ENCODE results near the gene SLC35E4. TPM values are rescaled to one million over a fixed set of nuclear protein-coding genes. Genes with fewer than 3 reads are reported as not detected.
A peak's percentile ranks its signal among the peaks of the same experiment; 100 is the strongest.
"Not testable (repeated sequence)": the region's sequence is repeated elsewhere in the genome, so short reads cannot be mapped to it uniquely, and the experiment has no call there.

The SLC35E4 gene
- polyA plus RNA-seq, 3 donors from 2014 or later: 1.4 to 2.7 (median 2.7) TPM

DNA sequence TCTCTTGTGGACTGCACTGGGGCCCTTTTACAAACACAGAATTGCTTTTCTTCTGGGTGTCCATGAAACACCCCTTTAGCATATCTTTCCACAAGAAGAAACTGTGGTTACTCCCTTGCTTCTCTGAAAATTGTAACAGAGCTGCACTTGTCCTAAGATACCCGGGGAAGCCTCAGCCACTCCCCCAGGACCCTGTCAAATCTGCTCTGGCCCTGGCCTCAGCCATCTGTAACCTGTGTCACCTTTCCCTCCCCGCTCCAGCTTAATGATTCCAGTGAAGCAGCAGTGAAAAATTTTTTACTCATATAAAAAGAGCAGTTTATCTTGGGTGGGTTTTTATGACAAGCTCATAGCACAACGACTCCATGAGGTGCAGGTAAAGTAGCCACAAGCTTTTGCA lies 35.5 kb downstream of the SLC35E4 start:
- no peak for DNase-seq
- Mint-ChIP-seq H3K36me3 (no peaks in the 10 kb centered on the region), H3K27me3 (ENCODE audit: low read depth in 3 of 3) (peaks cover 9 to 14% (median 13%) of the 10 kb centered on the region in 3 donors), H3K9me3 (no peaks in the 10 kb centered on the region), H3K27ac (peak overlapping the region in 3 of 6 donors; percentile 35 to 62 (median 61)), H3K4me3 (no peak overlapping the region), H3K4me1 (peaks cover 19 to 24% of the 10 kb centered on the region in 2 donors)

DNA sequence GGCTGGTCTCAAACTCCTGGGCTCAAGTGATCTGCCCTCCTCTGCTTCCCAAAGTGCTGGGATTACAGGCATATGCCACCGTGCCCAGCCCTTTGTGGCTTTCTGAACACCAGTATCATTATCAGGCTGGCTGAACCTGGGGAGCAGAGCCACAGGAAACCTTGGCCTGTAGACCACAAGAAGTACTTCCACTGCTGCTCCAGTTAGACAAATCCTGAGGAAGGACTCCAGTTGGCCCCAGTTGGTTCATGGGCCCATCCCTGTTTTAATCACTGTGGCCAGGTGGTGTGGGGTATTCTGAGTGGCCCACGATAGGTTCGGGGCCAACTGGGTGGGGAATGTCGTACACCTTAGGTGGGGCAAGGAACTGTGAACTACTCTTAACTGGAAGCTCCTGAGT lies 37.6 kb downstream of the SLC35E4 start:
- no peaks in the 10 kb centered on the region for H3K9me3 Mint-ChIP-seq
- H3K4me1 Mint-ChIP-seq: peaks cover 5 to 6% of the 10 kb centered on the region in 2 donors
- no peak overlapping the region for H3K27ac Mint-ChIP-seq
- DNase-seq: no peak
- peaks cover 0 to 7% (median 6%) of the 10 kb centered on the region in 3 donors for H3K27me3 Mint-ChIP-seq (ENCODE audit: low read depth in 3 of 3)
- no peaks in the 10 kb centered on the region for H3K36me3 Mint-ChIP-seq
- no peak overlapping the region for H3K4me3 Mint-ChIP-seq

DNA sequence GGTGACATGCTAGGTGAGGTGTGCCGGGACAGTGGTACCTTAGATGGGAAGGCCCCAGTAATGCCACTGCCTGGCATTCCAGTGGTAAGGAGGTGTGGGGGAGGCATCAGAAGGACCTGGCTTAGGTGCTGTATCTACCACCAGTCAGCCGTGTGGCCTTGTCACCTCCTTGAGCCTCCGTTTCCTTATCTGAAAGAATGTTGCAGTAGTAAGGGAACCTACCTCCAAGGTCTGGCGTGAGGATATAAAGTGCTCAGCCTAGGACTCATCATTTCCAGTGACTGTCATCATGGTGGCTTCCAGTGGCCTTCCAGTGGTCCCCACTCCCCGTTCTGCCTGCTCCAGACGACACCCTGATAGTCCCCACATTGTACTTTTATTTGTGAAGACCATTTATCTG lies 38.9 kb downstream of the SLC35E4 start:
- Mint-ChIP-seq H3K4me3 (no peak overlapping the region), H3K4me1 (no peaks in the 10 kb centered on the region), H3K27me3 (ENCODE audit: low read depth in 3 of 3) (peaks cover 0 to 4% (median 0%) of the 10 kb centered on the region in 3 donors), H3K36me3 (no peaks in the 10 kb centered on the region), H3K27ac (no peak overlapping the region), H3K9me3 (no peaks in the 10 kb centered on the region)
- DNase-seq: no peak

DNA sequence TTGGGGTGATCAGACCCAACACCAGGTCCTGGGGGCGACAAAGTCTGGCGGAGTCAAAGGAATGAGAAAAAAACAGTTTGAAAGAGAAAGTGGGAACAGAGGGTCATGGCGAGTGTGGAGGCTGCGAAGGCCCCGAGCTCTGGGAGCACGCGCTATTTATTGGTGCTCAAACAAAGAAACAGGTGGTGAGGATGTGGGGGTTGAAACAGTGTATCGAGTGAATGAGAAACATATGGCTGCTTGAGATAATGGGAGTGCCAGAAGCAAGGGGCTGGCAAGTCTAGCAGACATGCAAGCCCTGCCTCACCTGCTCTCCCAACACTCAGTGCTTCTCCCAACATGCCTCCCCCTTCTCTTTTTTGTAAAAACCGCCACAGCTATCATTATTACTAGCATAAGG lies 39.9 kb downstream of the SLC35E4 start:
- no peak for DNase-seq
- Mint-ChIP-seq H3K4me3 (no peak overlapping the region), H3K9me3 (no peaks in the 10 kb centered on the region), H3K27me3 (ENCODE audit: low read depth in 3 of 3) (peaks cover 0 to 4% (median 0%) of the 10 kb centered on the region in 3 donors), H3K27ac (no peak overlapping the region), H3K36me3 (no peaks in the 10 kb centered on the region), H3K4me1 (no peaks in the 10 kb centered on the region)

DNA sequence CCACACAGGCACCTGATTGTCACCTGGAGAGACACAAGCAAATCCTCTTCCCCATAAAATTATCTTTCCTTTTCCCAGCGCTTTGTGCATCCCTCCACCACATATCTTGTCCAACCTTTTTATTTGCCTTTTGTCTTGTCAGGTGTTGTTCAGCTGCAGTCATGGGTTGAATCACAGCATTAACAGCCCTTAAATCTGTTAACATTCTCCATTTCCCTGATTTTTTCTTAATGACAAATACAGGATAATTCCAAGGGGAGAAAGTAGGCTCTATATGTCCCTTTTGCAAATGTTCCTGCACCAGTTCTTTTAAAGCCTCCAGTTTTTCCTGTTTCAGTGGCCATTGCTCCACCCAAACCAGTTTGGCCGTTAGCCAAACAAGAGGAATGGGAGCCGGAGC lies 41.0 kb downstream of the SLC35E4 start:
- H3K27ac Mint-ChIP-seq: not testable (repeated sequence)

DNA sequence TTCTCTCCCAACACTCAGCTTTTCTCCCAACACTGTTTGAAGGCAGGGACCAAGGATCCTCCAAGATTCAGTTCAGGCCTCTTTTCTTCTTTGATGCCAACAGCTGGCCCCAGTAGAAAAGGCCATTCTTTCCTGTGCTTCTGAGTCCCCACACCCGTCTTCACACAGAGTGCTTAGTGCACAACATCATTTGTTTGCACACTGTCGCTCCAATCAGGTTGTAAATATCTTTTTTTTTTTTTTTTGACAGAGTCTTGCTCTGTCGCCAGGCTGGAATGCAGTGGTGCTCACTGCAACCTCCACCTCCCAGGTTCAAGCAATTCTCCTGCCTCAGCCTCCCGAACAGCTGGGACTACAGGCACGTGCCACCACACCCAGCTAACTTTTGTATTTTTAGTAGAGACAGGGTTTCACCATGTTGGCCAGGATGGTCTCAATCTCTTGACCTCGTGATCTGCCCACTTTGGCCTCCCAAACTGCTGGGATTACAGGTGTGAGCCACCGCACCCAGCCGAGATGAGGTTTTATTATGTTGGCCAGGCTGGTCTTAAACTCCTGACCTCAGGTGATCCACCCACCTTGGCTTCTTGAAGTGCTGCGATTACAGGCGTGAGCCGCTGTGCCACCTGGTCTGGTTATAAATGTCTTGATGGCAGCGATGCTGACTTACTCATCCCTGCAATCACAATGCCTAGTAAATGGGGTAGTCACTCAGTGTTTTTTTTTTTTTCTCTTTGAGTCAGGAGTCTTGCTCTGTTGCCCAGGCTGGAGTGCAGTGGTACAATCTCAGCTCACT lies 44.5 kb downstream of the SLC35E4 start:
- H3K36me3 Mint-ChIP-seq; DNase-seq; H3K4me3 Mint-ChIP-seq; H3K9me3 Mint-ChIP-seq; H3K27me3 Mint-ChIP-seq (ENCODE audit: low read depth in 3 of 3); H3K4me1 Mint-ChIP-seq; H3K27ac Mint-ChIP-seq: not testable (repeated sequence)

More for the DNA sequence above, 41.0 kb downstream of the SLC35E4 start:
- not testable (repeated sequence) for H3K36me3 Mint-ChIP-seq; H3K4me3 Mint-ChIP-seq; H3K27me3 Mint-ChIP-seq (ENCODE audit: low read depth in 3 of 3); H3K4me1 Mint-ChIP-seq; DNase-seq; H3K9me3 Mint-ChIP-seq

DNA sequence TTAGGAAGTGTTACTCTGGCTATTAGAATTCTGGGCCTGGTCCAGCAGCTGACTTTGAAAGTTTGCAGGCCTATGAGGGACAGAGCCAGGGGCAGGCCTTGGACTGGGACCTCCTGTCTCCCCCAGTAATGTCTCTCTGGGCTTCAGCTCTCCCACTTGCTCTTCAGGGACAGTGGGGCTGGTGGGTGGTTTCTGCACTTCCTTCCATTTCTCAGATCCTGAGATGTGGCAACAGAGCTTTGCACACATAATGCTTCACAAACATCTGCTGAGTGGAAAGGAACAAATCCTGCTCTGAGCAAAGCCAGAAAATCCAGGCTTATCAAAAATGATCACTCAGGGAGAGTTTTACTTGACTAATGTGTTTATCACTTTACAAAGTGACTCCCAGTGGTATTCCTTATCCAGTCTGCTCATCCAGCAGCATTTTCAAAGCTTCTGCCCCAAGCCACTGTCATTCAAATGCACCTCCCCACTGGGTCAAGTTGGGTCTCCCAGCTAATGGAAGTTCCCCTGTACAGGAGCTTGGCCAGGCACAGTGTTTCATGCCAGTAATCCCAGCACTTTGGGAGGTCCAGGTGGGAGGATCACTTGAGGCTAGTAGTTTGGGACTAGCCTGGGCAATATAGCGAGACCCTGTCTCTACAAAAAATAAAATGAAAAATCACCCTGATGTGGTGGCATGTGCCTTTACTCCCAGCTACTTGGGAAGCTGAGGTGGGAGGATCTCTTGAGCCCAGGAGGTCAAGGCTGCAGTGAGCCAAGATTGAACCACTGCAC lies 45.6 kb downstream of the SLC35E4 start:
- no peaks in the 10 kb centered on the region for H3K36me3 Mint-ChIP-seq
- H3K4me1 Mint-ChIP-seq: no peaks in the 10 kb centered on the region
- H3K4me3 Mint-ChIP-seq: no peak overlapping the region
- DNase-seq: no peak
- H3K27me3 Mint-ChIP-seq (ENCODE audit: low read depth in 3 of 3): peaks cover 0 to 2% (median 1%) of the 10 kb centered on the region in 3 donors
- H3K9me3 Mint-ChIP-seq: no peaks in the 10 kb centered on the region
- no peak overlapping the region for H3K27ac Mint-ChIP-seq

DNA sequence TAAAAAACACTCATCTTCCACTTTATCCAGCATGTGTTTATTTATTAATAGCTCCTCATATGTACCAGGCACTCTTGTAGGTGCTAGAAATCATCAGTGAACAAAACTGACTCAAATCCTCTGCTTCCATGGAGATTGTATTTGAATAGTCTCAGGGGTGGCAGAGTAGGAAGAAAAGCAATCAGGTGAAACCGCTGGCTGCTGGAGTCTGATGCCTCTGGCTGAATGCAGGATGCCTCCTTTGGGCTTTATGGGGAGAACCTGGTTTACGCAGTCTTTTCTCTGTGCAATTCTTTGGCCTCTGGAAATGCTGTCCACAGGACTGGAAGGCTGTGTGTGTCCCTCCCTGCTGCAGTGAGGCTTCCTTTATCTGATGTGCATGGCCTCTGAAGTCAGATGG lies 46.2 kb downstream of the SLC35E4 start:
- no peaks in the 10 kb centered on the region for H3K4me1 Mint-ChIP-seq

DNA sequence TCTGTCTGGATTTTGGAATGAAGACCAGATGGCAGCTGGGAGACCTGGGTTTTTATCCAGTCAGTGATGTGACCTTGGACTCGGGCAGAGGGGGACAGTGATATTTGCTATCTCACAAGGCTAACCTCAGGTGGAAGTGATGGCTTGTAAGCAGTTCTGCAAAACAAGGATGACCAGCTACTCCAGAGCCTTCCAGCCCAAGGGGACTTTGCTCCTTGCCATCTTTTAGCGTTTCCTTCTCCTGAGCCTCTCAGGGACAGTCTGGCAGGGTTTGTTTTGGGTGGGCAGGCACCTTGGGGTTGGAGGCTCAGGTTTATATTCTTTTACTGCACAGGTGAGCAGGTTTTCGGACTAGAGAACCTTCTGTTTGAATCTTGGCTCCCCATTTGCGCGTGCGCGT lies 49.6 kb downstream of the SLC35E4 start:
- Mint-ChIP-seq H3K36me3 (no peaks in the 10 kb centered on the region), H3K9me3 (no peaks in the 10 kb centered on the region)

More for the DNA sequence above, 46.2 kb downstream of the SLC35E4 start:
- no peaks in the 10 kb centered on the region for H3K9me3 Mint-ChIP-seq
- no peak overlapping the region for H3K4me3 Mint-ChIP-seq
- no peak overlapping the region for H3K27ac Mint-ChIP-seq
- H3K36me3 Mint-ChIP-seq: no peaks in the 10 kb centered on the region
- peaks cover 0 to 3% (median 1%) of the 10 kb centered on the region in 3 donors for H3K27me3 Mint-ChIP-seq (ENCODE audit: low read depth in 3 of 3)
- no peak for DNase-seq

DNA sequence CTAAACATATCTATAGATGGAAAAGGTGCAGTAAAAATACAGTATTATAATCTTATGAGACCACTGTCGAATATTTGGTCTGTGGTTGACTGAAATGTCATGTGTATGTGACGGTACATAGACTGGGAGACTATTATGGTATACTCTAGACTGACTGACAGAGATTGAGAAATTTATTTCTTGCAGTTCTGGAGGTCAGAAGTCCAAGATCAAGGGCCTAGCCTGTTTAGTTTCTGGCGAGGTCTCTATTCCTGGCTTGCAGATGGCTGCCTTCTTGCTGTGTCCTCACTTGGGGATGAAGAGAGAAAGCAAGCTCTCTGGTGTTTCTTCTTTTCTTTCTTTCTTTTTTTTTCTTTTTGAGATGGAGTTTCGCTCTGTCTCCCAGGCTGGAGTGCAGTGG lies 51.8 kb downstream of the SLC35E4 start:
- DNase-seq: no peak
- H3K4me1 Mint-ChIP-seq: no peaks in the 10 kb centered on the region
- H3K9me3 Mint-ChIP-seq: no peaks in the 10 kb centered on the region

More for the DNA sequence above, 49.6 kb downstream of the SLC35E4 start:
- H3K27ac Mint-ChIP-seq: no peak overlapping the region
- H3K4me1 Mint-ChIP-seq: no peaks in the 10 kb centered on the region
- no peak overlapping the region for H3K4me3 Mint-ChIP-seq
- H3K27me3 Mint-ChIP-seq (ENCODE audit: low read depth in 3 of 3): peaks cover 0 to 2% (median 1%) of the 10 kb centered on the region in 3 donors
- no peak for DNase-seq

DNA sequence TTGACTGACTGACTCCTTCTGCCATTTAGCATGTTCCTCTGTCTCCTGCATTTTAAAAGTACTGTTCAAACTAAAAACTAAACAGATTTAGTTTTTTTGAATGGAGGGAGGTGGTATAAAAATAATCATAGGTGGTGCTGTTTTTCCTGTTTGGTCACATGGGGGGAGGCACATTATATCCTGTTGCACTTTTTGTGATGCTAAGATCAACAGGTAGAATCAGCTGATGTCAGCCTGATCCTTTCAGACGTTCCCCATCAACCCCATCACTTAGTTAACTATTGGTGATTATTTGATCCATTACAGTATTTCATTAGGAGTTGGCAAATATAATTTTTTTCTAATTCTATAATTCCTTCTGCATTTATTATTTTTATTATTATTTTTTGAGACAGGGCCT lies 54.0 kb downstream of the SLC35E4 start:
- peaks cover 0 to 5% (median 0%) of the 10 kb centered on the region in 3 donors for H3K36me3 Mint-ChIP-seq

More for the DNA sequence above, 51.8 kb downstream of the SLC35E4 start:
- Mint-ChIP-seq H3K27ac (no peak overlapping the region), H3K4me3 (no peak overlapping the region), H3K27me3 (ENCODE audit: low read depth in 3 of 3) (peaks cover 0 to 2% (median 1%) of the 10 kb centered on the region in 3 donors), H3K36me3 (no peaks in the 10 kb centered on the region)

DNA sequence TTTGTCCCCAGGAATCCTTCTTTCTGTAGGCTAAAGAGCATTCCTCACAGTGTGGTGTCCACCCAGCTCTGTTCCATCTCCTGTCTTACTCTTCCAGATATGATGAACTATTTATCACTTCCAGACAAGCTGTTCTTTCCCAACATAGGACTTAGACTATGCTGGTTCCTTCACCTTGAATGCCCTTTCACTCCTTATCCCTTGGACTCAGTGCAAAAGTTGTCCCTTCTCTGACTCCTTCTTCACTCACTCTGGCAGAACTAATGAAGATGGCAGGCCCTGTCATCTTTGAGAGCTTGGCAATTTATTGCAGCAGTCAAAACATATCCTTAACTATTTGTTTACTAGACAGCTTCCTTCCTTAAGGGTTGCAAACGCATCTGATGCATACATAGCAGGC lies 55.6 kb downstream of the SLC35E4 start:
- H3K36me3 Mint-ChIP-seq: peaks cover 0 to 5% (median 0%) of the 10 kb centered on the region in 3 donors
- H3K4me1 Mint-ChIP-seq: peaks cover 6 to 9% of the 10 kb centered on the region in 2 donors
- H3K9me3 Mint-ChIP-seq: peaks cover 0 to 1% (median 0%) of the 10 kb centered on the region in 6 donors
- DNase-seq: no peak
- no peak overlapping the region for H3K4me3 Mint-ChIP-seq
- no peak overlapping the region for H3K27ac Mint-ChIP-seq
- peaks cover 7 to 10% (median 10%) of the 10 kb centered on the region in 3 donors for H3K27me3 Mint-ChIP-seq (ENCODE audit: low read depth in 3 of 3)

More for the DNA sequence above, 54.0 kb downstream of the SLC35E4 start:
- Mint-ChIP-seq H3K27ac (no peak overlapping the region), H3K9me3 (no peaks in the 10 kb centered on the region), H3K4me1 (peaks cover 0 to 3% of the 10 kb centered on the region in 2 donors), H3K27me3 (ENCODE audit: low read depth in 3 of 3) (peaks cover 4 to 10% (median 6%) of the 10 kb centered on the region in 3 donors), H3K4me3 (no peak overlapping the region)
- DNase-seq: no peak

DNA sequence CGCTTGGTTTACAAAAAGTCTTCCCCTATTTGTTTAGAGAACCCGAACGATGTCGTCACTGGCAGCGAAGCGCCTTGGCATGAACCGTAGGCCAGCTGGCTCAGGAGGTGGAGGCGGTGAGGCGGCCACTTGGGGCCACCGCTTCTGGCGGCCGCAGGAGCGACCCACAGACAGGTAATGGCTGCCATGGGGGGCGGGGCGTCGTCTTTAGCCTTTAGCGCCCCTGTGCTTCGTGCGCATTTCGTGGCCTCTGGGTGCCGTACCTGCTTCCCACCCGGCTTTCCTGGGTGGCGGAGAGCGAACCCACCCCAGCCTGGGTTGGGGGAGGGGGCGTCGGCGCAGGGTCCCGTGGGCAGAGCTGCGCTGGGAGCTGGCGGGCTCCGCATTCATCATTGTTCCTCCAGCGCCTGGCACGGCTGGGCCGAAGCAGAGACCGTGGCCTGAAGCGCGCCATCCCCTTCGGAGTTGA lies 58.6 kb downstream of the SLC35E4 start:
- DNase-seq: peak; percentile 37 to 40 (median 40)
- peaks cover 8 to 10% (median 9%) of the 10 kb centered on the region in 3 donors for H3K27me3 Mint-ChIP-seq (ENCODE audit: low read depth in 3 of 3)
- peak overlapping the region; percentile 80 to 90 (median 86) for H3K4me3 Mint-ChIP-seq
- H3K36me3 Mint-ChIP-seq: peaks cover 0 to 5% (median 0%) of the 10 kb centered on the region in 3 donors
- H3K9me3 Mint-ChIP-seq: peaks cover 0 to 1% (median 0%) of the 10 kb centered on the region in 6 donors
- H3K27ac Mint-ChIP-seq: peak overlapping the region in 3 of 6 donors; percentile 10 to 45 (median 11)
- peaks cover 6 to 9% of the 10 kb centered on the region in 2 donors for H3K4me1 Mint-ChIP-seq
